NCI-H2107 (cell line): ENCODE results near the gene PPP4C.
"Not testable (repeated sequence)": the region's sequence is repeated elsewhere in the genome, so short reads cannot be mapped to it uniquely, and the experiment has no call there.

Source experiments
- DNase-seq: peaks from one replicate; lab custom pipeline; 2025; lab: John Stamatoyannopoulos, UW

The PPP4C gene

GRCh38 chr16:30075503-30076275, at the start of gene PPP4C:
TSS of gene PPP4C (plus strand) at chr16:30075994. CDS start at chr16:30076378, 384 bp downstream.
- DNase-seq, result peak; percentile 77

GRCh38 chr16:30026449-30026848, 49.3 kb upstream of the PPP4C start:
- DNase-seq, result no peak

GRCh38 chr16:30027588-30028437, 48.0 kb upstream of the PPP4C start:
- DNase-seq, result no peak

GRCh38 chr16:30028438-30029076, 47.2 kb upstream of the PPP4C start:
- DNase-seq, result no peak

GRCh38 chr16:30030011-30030685, 45.6 kb upstream of the PPP4C start:
- no peak for DNase-seq

GRCh38 chr16:30030841-30031413, 44.9 kb upstream of the PPP4C start, which contains the start of gene TLCD3B:
TSS of gene TLCD3B (minus strand) at chr16:30031271. CDS start at chr16:30030527, 744 bp downstream.
- no peak for DNase-seq

- no peak for DNase-seq
These were observed 44.3 kb upstream of the PPP4C start for GRCh38 chr16:30031477-30031918.

- DNase-seq, result peak; percentile 76
These were observed 43.5 kb upstream of the PPP4C start for GRCh38 chr16:30032083-30032819.

GRCh38 chr16:30033270-30033669, 42.5 kb upstream of the PPP4C start:
- no peak for DNase-seq

GRCh38 chr16:30040221-30040620, 35.6 kb upstream of the PPP4C start:
- no peak for DNase-seq

- not testable (repeated sequence) for DNase-seq
These were observed 35.1 kb upstream of the PPP4C start for GRCh38 chr16:30040690-30041089.

- no peak for DNase-seq
These were observed 34.0 kb upstream of the PPP4C start for GRCh38 chr16:30041841-30042240.

GRCh38 chr16:30046178-30046577, 29.6 kb upstream of the PPP4C start:
- no peak for DNase-seq

GRCh38 chr16:30046588-30046987, 29.2 kb upstream of the PPP4C start:
- DNase-seq, result no peak

- no peak for DNase-seq
These were observed 25.9 kb upstream of the PPP4C start for GRCh38 chr16:30049871-30050270.

- DNase-seq, result no peak
These were observed 24.3 kb upstream of the PPP4C start for GRCh38 chr16:30051518-30051917.

GRCh38 chr16:30052671-30053372, 23.0 kb upstream of the PPP4C start:
- peak; percentile 81 for DNase-seq

GRCh38 chr16:30053376-30054015, 22.3 kb upstream of the PPP4C start:
- no peak for DNase-seq

GRCh38 chr16:30054451-30054850, 21.3 kb upstream of the PPP4C start:
- no peak for DNase-seq
